GM12875 (cell line): ENCODE results near the gene EME2.

ENCODE experiments used
- H3K4me3 ChIP-seq: one replicate; pipeline ENCODE4 v1.5.1; 2011; ENCODE audit warnings: low read depth, low read length, control low read depth
- CTCF ChIP-seq: IDR thresholded peaks from 2 replicates; pipeline ENCODE4 v1.5.1; 2011; ENCODE audit warnings: low read depth, mild to moderate bottlenecking, control low read depth, inconsistent platforms, low read length, moderate library complexity, borderline replicate concordance; ENCODE audit not compliant: insufficient read depth

Gene EME2

GRCh38 chr16:1775846-1776671 lies 3.4 kb downstream of the EME2 start:
- no peak for TF ChIP-seq CTCF
- H3K4me3 ChIP-seq, result no peak overlapping the region

GRCh38 chr16:1776672-1776955 lies 4.0 kb downstream of the EME2 start:
- no peak for TF ChIP-seq CTCF

GRCh38 chr16:1776991-1777374 lies 4.4 kb downstream of the EME2 start:
- no peak overlapping the region for H3K4me3 ChIP-seq
- no peak for TF ChIP-seq CTCF

More at GRCh38 chr16:1776672-1776955, 4.0 kb downstream of the EME2 start:
- H3K4me3 ChIP-seq, result no peak overlapping the region

- H3K4me3 ChIP-seq, result no peak overlapping the region
- no peak for TF ChIP-seq CTCF
Measured at GRCh38 chr16:1777375-1778199, 5.0 kb downstream of the EME2 start.

GRCh38 chr16:1778200-1779179 lies 5.9 kb downstream of the EME2 start:
- no peak for TF ChIP-seq CTCF

GRCh38 chr16:1779234-1779701 lies 6.7 kb downstream of the EME2 start:
- H3K4me3 ChIP-seq, result no peak overlapping the region
- TF ChIP-seq CTCF, result no peak

More at GRCh38 chr16:1778200-1779179, 5.9 kb downstream of the EME2 start:
- no peak overlapping the region for H3K4me3 ChIP-seq
